HG02870 (cell line): ENCODE data around the gene SGSH.

Source experiments
- ATAC-seq: cut with Tn5 transposase; IDR thresholded peaks from one replicate; pipeline ENCODE4 v1.9.1; 2021; ENCODE audit warnings: mild to moderate bottlenecking, moderate library complexity; ENCODE audit not compliant: unreplicated experiment

SGSH gene

DNA sequence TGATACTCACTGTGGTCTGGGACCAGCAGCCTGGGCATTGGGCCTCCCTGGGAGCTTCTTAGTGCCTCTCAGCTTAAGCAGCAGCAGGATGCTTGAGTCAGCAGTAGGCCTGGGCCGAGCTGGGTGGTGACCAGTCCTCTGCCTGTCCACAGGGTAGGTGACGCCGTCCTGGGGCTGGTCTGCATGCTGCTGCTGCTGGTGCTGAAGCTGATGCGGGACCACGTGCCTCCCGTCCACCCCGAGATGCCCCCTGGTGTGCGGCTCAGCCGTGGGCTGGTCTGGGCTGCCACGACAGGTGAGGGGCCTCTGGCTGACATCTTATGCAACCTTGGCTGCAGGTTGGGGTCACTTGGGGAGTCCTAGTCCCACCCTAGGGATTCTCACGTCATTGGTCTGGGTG lies 7.5 kb upstream of the SGSH start:
- ATAC-seq = no peak

DNA sequence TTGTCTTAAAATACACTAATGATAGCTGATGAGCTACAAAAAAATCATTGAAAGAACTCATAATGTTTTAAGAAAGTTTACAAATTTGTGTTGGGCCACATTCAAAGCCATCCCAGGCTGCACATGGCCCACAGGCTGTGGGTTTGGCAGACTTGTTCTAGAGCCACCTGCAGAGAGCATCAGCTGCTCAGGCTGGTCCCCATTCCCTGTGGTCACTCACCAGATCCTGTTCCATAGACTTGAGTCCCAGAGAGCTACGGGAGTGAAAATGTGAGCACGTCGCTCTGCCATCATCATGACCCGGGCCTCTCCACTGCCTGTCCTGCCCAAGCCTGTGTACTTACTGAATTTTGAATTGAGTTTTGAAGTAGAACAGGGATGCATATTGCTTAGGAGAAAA lies 7.0 kb upstream of the SGSH start:
- ATAC-seq = no peak

DNA sequence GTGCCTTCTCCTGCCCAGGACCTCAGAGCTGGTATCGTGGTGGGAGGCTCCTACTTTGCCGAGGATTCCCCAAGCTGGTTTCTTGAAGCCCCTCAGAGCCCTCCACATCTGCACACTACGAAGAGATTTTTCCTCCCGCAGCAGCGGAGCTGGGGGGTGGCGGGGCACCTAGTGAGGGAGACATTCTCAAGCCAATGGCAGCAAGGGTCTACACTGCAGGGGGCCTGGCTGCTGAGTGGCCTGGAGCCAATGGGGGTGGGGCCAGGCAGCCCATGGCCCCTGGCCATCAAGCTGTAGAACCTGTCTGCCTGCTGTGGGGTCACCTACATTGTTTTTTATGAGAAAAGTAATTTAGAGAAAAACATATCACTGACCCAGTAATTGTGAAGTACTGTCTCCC lies 5.1 kb upstream of the SGSH start:
- no peak for ATAC-seq

DNA sequence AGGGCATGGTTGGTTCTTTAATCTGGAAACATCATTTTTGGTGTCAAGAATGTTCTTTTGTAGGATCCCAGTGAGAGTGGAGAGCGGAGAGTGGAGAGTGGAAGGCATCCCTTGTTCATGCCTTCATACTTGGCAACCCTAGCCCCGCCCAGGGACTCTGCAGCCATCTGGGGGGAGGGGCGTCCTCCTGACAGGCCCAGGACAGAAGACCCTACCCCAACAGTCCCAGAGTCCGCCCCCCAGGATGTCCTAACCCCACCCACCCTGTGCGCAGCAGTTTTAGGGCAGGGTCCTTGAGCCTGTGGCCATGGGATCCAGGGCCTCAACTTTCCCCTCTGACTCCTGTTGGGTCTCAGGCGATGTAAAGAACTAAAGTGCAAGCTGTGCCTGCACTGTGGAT lies 4.5 kb upstream of the SGSH start:
- no peak for ATAC-seq

DNA sequence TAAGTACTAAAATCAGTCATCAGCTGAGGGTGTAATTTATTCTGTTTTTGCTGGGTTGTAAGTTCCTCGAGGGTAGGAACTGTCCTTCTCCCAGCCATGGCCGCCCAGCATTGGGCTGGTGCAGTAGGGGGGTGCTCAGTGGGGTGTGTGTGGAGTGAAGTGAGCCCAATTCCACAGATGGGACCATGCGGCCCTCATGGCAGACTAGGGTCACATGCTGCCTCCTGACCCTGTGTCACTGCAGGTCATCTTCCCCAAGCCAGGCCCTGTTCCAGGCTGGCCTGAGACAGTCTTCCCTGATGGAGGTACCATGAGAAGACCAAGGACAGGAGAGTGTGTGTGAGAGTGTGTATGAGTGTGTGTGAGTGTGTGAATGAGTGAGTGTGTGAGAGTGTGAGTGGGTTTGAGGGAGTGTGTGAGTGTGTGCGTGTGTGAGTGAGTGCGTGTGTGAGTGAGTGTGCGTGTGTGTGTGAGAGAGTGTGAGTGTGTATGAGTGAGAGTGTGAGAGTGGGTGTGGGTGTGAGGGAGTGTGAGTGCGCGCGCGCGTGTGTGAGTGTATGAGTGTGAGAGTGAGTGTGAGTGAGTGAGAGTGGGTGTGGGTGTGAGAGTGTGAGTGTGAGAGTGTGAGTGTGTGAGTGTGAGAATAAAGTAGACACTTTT lies 3.8 kb upstream of the SGSH start:
- ATAC-seq = no peak

DNA sequence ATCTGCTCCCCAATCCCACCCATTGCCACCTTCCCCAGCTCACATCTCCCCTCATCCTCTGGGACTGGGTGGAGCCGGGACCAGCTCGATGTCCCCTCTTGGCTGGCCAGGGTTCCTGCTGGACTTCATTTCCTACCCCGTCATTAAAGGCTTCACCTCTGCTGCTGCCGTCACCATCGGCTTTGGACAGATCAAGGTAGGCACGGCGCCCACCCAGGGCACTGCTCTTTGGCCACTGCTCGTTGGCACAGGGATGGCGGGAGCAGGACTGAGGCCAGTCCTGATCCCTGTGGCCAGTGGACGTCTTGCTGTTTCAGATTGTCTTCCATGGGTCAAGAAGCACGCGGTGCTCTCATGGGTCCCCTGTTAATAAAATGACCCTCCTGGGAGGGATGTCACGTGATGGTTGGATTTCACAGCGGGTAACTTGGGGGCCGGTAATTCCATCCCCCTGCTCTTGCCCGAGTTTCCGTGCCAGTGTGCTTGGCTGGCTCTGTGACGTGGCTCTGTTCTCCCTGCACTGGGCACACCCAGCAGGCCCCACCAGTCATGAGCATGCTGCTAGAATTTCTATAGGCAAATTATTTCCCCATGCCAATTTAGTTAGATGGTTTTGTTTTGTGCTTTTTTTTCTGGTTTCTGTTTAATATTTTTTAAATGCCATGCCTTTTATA lies 3.1 kb upstream of the SGSH start:
- no peak for ATAC-seq

DNA sequence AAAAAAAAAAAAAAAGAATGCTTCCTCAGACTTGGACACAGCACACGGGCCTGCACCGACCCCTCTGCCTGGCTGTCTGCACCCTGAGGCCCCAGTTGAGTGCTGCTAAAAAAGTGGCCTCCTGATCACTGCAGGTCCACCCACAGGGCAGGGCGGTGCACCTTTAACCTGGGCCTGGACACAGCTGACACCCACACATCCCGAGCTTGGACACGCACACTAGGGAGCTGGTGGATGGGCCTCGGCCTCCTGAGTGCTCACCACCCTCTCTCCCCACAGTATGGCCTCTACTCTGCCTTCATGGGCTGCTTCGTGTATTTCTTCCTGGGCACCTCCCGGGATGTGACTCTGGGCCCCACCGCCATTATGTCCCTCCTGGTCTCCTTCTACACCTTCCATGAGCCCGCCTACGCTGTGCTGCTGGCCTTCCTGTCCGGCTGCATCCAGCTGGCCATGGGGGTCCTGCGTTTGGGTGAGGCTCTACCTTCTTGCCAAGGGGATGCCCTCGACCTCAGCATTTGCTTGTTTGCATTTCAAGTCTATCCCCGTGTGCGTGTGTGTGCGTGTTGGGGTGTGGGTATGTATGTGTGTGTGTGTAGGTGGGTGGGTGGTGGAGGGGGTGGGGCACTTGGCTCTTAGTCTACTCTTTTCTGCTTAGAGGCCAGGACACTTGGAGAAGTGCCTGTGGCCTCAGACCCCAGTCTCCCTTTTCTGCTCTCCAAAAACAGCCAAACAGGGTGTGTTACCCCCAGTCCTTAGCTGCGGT lies 2.4 kb upstream of the SGSH start:
- ATAC-seq = no peak

DNA sequence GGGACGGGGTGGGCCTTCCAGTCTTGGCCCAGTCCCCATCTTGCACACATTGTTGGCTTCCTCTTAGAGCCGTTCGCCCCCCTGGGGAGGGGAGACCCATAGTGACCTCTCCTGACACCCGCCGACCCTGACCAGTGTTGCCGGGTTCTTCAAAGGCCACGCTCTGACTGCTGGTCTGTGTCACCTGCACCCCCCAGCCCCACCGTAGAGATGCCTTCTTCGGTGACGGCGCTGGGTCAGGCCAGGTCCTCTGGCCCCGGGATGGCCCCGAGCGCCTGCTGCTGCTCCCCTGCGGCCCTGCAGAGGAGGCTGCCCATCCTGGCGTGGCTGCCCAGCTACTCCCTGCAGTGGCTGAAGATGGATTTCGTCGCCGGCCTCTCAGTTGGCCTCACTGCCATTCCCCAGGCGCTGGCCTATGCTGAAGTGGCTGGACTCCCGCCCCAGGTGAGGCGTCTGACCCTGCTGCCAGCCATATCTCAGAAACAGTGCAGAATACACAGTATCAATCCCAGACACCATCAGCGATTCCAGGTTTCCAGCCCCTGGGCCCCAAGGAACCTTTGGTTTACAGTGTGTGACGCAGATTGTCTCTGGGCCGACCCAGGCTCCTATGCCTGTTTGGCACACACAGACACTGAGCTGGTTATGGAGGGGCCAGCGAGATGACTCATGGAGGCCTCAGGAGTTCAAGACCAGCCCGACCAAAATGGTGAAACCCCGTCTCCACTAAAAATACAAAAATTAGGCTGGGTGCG lies 1.4 kb upstream of the SGSH start:
- ATAC-seq = no peak

DNA sequence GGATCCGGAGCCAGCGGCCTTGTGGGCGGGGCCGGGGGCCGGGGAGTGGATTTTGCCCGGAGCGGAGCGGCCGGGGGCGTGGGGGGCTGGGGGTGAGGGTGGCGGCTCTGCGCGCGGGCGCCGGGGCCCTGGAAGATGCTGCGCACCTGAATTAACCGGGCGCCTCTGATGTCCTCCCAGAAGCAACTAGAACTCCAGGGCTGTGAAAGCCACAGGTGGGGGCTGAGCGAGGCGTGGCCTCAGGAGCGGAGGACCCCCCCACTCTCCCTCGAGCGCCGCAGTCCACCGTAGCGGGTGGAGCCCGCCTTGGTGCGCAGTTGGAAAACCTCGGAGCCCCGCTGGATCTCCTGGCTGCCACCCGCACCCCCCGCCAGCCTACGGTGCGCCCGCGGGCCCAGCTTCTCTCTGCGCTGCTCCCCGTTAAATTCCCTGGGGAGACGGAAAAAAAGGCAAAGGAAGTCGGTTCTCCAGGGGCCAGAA lies 643 bp upstream of the SGSH start:
- no peak for ATAC-seq

DNA sequence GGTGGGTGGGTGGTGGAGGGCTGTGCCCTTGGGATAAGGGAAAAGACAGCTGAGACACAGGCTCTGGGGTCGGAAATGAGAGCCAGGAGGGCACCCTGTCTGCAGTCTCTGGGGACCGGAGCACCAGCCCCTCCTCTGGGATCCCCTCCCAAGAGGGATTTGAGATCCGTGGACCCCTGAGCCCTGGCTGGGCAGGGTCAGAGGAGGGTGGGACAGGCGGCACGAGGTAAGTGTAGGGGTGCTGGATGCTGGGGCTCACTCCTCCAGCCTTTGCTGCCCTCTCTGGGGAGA lies 425 bp downstream of the SGSH start:
- peak; percentile 17 for ATAC-seq

DNA sequence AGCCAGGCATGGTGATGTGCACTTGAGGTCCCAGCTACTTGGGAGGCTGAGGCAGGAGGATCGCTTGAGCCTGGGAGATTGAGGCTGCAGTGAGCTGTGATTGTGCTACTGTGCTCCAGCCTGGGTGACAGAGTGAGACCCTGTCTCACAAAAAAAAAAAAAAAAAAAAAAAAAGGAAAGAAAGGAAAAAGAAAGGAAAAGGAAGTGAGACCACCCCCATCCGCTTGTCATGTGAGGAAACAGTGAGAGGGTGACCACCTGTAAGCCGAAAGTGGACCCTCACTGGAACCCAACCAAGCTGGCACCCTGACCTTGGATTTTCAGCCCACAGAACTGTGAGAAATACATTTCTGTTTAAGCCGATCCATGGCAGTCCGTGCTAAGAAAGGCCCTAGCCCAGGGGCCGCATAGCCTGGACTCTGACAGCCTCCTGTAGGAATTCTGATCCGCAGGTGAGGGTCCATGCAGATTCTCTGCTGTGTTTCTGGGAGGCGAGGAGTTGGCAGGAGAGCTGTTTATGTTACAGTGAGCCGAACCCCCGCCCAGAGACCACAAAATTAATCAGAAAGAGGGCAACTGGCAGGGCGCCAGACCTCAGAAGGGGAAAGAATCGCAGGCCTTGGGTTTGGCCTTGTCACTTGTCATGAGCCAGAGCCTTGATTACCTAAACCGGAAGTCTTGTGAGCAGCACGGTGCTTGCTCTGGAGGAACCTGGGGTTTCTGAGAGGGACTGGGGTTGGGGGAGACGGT lies 945 bp downstream of the SGSH start:
- ATAC-seq = peak; percentile 63

DNA sequence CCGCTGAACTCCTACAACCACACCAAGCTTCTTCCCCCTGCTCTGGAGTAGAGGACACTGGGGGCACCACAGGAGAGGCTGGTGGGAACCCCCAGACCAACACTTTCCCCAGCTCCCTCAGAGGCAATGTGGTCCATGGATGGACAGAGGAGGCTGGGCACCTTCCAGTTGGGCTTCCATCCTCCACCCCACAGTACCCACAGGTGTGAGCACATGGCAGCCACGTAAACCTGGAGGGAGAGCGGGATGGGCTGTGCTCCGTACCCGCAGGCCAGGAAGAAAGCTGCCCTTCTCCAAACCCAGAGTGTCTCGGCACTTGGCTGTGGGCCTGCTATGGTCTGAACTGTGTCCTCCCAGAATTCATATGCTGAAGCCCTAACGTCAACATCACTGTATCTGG lies 1.7 kb downstream of the SGSH start:
- no peak for ATAC-seq

DNA sequence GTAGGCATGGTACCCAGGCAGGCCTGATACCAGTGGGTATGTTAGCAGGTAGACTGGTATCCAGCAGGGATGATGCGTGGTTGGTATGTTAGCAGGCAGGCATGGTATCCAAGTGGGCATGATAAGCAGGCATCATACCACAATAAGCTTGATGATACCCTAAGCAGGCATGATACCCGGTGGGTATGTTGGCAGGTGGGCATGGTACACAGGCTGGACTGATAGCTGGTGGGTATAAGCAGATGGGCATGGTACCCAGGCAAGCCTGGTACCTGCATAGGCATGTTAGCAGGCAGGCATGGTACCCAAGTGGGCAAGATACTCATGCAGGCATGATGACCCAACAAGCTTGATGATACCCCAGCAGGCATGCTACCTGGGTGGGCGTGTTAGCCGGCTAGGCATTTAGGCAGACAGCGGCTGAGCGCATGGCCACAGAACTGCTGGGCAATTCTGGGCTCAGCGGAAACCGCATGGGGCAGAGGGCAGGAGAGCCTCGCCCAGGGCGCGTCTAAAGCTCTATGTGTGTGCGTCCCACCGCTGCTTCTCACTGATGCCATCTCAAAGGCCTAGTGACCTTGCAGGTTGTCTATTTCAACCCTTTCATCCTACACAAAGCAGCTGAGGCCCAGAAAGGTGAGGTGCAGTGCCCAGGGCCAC lies 2.3 kb downstream of the SGSH start:
- ATAC-seq = no peak

DNA sequence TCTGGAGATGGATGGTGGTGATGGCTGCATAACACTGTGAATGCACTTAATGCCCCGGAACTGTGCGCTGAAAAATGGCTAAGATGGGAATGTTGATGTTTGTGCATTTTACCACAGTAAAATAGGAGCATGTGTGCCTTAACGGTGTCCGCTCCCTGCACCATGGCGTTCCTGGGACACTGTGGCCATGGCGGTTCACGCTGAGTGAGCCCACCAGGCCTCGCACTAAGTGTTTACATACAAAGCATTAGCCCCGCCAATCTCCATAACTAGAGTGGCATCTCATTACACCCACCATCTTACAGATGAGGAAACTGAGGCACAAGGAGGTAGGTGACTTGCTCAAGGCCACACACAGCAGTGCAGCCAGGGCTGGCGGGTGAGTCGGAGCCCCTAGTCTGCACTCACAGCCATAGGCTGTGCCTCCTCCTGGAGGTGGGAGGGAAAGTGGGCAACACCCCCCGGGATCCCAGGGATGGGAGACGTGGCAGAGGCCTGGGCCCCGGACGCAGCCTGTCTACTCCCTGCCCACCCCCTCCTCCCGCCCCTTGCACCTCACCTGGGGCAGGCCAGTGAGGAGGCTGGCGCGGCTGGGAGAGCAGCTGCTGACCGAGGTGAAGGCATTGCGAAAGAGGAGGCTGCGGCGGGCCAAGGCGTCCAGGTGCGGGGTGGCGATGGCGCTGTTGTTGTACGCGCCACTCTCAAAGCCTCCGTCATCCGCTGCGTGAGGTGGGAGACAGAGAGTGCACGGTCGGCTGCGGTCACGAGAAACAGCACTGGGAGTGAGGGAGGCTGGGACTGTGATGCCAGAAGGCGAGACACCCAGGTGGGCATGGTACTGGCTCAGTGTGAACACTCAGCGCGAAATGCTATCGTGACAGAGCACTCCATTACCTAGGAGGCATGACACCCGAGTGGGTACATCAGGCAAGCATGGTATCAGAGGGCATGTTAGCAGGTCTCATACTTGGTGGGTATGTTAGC lies 3.4 kb downstream of the SGSH start:
- ATAC-seq = no peak

DNA sequence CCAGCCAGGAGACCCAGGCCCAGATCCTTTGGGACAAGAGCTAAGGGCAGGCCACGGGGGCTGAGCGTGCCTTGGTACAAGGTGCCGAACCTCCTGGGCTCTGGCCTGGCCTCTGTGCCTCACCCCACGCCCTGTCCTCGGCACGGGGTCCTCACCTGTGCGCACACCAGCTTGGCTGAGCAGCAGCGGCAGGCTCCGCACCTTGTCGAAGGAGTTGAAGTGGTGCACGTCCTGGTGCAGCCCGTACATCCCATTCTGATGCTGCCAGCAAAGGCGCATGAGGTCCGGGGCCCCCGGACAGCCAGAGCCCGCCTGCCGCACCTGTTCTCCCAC lies 5.3 kb downstream of the SGSH start:
- ATAC-seq = no peak

DNA sequence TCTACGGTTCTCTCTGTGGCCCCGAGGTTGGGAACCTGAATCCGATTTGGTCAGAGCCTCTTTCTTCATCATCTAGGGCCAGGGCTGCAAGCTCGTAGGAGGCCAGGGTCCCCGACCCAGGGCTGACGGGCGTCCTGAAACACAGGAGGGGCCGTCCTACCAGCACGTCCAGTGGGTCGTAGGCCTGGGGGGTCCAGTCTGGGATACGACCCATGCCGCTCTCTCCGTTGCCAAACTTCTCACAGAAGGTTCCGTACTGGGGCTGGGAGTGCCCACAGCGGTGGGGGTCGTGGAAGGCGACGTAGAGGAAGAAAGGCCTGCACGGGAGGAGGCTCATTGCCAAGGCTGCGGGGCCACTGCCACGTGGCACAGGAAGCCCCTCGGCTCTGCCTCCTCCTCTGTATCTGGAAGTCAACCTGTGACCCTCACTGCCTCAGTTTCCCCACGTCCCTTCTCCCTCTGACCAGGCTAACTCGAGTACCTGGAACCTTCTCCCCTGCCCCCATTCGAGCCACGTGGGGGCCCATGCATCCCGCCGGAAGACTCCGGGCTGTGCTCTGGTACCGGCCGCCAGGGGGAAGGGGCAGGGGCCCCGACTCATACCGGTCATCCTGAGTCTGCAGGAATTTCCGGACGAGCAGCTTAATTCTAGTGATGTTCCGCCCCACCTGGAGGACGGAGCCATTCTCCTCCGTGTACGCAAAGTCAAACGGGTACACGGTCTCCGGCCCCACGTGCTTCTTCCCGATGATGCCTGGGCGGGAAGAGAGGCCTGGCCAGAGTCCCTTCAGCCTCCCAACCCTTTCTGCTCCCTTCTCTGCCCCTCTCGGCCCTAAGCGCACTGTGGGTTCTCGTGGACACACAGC lies 5.9 kb downstream of the SGSH start:
- ATAC-seq = no peak

DNA sequence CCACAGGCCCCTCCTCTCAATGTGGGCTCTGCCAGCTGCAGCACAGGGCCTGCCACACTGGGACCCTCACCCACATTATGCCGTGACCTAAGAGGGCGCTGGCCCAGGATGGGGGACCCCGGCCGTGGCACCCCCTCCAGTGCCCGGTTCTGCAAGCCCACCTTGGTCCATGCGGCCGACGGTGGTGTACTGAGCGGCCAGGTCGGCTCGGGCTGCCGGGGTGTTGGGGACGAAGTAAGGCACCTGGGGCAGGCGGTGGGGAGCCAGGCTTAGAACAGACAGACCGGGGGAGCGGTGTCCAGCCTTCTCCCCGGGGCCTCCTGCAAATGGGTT lies 6.5 kb downstream of the SGSH start:
- no peak for ATAC-seq

DNA sequence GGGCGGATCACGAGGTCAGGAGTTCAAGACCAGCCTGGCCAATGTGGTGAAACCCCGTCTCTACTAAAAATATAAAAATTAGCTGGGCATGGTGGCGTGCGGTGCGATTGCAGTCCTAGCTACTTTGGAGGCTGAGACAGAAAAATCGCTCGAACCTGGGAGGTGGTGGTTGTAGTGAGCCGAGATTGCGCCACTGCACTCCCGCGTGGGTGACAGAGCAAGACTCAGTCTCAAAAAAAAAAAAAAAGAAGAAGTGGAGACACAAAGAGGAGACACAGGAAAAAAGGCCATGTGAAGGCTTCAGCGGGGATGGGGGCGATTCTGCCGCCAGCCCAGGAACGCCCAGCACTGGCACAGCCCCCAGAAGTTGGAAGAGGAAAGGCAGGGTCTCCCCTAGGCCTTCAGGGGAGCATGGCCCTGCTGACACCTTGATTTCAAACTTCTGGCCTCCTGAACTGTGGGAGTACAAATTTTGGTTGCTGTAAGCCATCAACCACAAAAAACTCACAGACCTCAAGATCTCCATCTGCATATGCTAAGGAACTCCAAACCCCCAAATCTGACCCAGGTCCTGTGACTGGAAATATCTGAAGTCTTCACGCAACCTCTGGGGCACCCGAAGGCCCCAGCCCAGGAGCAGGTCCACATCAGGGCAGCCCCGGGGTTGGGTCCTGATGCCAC lies 7.0 kb downstream of the SGSH start:
- no peak for ATAC-seq
